ENCODE data around the gene DDX51.
A peak's percentile ranks its signal among the peaks of the same experiment; 100 is the strongest.
"Not testable (repeated sequence)": the region's sequence is repeated elsewhere in the genome, so short reads cannot be mapped to it uniquely, and the experiment has no call there.

DDX51 gene

GRCh38 chr12:132116709-132117557 is 27.2 kb downstream of the DDX51 start:
- DNase-seq (ENCODE audit: low read depth): no peak

- no peak for DNase-seq (ENCODE audit: low read depth)
Observed at GRCh38 chr12:132115500-132115899, 28.6 kb downstream of the DDX51 start.

GRCh38 chr12:132114667-132115066 is 29.5 kb downstream of the DDX51 start:
- DNase-seq (ENCODE audit: low read depth): no peak

GRCh38 chr12:132111654-132112304 is 32.3 kb downstream of the DDX51 start:
- DNase-seq (ENCODE audit: low read depth): no peak

GRCh38 chr12:132110677-132111076 is 33.4 kb downstream of the DDX51 start:
- no peak for DNase-seq (ENCODE audit: low read depth)

- peak; percentile 42 for DNase-seq (ENCODE audit: low read depth)
Observed at GRCh38 chr12:132109741-132110140, 34.4 kb downstream of the DDX51 start.

- DNase-seq (ENCODE audit: low read depth): no peak
Observed at GRCh38 chr12:132108211-132108832, 35.8 kb downstream of the DDX51 start.

GRCh38 chr12:132106921-132107320 is 37.2 kb downstream of the DDX51 start:
- DNase-seq (ENCODE audit: low read depth): peak; percentile 59

GRCh38 chr12:132105467-132105866 is 38.7 kb downstream of the DDX51 start:
- no peak for DNase-seq (ENCODE audit: low read depth)

GRCh38 chr12:132103542-132104308 is 40.4 kb downstream of the DDX51 start:
- DNase-seq (ENCODE audit: low read depth): no peak

- not testable (repeated sequence) for DNase-seq (ENCODE audit: low read depth)
Observed at GRCh38 chr12:132103072-132103471, 41.0 kb downstream of the DDX51 start.

GRCh38 chr12:132102297-132102696 is 41.8 kb downstream of the DDX51 start:
- DNase-seq (ENCODE audit: low read depth): no peak

GRCh38 chr12:132100306-132101065 is 43.6 kb downstream of the DDX51 start:
- no peak for DNase-seq (ENCODE audit: low read depth)

GRCh38 chr12:132099739-132100138 is 44.4 kb downstream of the DDX51 start:
- no peak for DNase-seq (ENCODE audit: low read depth)

GRCh38 chr12:132095520-132096409 is 48.4 kb downstream of the DDX51 start:
- DNase-seq (ENCODE audit: low read depth): no peak

- no peak for DNase-seq (ENCODE audit: low read depth)
Observed at GRCh38 chr12:132094269-132094891, 49.7 kb downstream of the DDX51 start.

GRCh38 chr12:132089407-132089910 is 54.7 kb downstream of the DDX51 start:
- no peak for DNase-seq (ENCODE audit: low read depth)
